ENCODE data around the gene C6orf52. TPM values are rescaled to one million over a fixed set of nuclear protein-coding genes. Genes with fewer than 3 reads are reported as not detected.
"Not testable (repeated sequence)": the region's sequence is repeated elsewhere in the genome, so short reads cannot be mapped to it uniquely, and the experiment has no call there.

Gene C6orf52
- total and polyA plus RNA-seq, 2 experiments from 2014 or later: 0.75 TPM; not detected in 1

DNA sequence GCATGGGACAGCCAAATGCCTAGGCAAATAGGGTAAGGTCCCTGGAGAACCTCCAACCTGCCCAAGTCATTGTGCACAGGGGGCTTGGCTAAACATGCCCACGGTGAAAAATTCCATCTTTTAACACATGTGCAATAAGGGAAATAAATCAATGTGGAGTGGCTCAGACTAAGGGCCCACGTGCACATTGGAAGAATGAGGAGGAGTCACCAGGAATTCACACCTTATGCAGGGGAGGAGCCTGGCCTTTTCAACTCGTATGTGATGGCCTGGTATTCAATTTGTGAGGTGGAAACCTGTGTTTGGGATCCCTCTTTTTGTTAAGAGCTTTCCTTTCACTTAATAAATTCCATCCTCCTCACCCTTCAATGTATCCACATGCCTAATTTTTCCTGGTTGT, 12.6 kb downstream of the C6orf52 start:
- H3K79me2 ChIP-seq (ENCODE audit: insufficient read depth): no peaks in the 10 kb centered on the region
- no peaks in the 10 kb centered on the region for H3F3A ChIP-seq (ENCODE audit: insufficient read depth)
- WGBS, 2 experiments (ENCODE audit: low coverage in 1 of 2, low lambda C conversion rate in 2 of 2, missing lambda C conversion rate in 2 of 2): 4 to 7% methylated on average over 3 of the region's 3 CpGs
- no peak overlapping the region for H3K4me3 ChIP-seq
- in situ Hi-C loops (cut with MboI): no loop called here
- H3K36me3 ChIP-seq (ENCODE audit: low read depth): no peaks in the 10 kb centered on the region
- no peak overlapping the region for H3K4me2 ChIP-seq (ENCODE audit: unreplicated experiment)
- no peaks in the 10 kb centered on the region for H3K4me1 ChIP-seq (ENCODE audit: insufficient read depth)
- no peaks in the 10 kb centered on the region for H3K27me3 ChIP-seq (replicated peaks; ENCODE audit: insufficient read depth)
- H3K9ac ChIP-seq: no peak overlapping the region
- no peaks in the 10 kb centered on the region for H3K9me3 ChIP-seq (ENCODE audit: low read depth)
- H3K27ac ChIP-seq: no peak overlapping the region
- no peaks in the 10 kb centered on the region for H3K9me2 ChIP-seq (ENCODE audit: insufficient read depth)
- no peak for DNase-seq
- no peak for TF ChIP-seq EZH2phosphoT487 (IDR thresholded peaks at IDR 0.05; ENCODE audit: insufficient read depth, low read depth)
- TF ChIP-seq EZH2 (IDR thresholded peaks at IDR 0.05; ENCODE audit: insufficient read depth, poor library complexity, severe bottlenecking): no peak
- no peak overlapping the region for H2AFZ ChIP-seq
- no peaks in the 10 kb centered on the region for H4K20me1 ChIP-seq (ENCODE audit: insufficient read depth)

DNA sequence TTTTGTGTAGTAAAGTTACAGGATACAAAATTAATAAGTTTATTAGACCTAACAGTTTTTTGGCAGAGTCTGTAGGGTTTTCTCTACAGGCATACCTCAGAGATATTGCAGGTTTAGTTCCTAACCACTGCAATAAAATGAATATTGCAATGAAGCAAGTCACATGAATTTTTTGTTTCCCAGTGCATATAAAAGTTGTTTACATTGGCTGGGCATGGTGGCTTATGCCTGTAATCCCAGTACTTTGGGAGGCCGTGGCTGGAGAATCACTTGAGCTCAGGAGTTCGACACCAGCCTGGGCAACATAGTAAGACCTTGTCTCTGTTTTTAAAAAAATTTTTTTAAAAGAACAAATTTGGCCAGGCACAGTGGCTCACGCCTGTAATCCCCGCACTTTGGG, 16.0 kb downstream of the C6orf52 start:
- Histone ChIP-seq H3K9me2 (ENCODE audit: insufficient read depth) (no peaks in the 10 kb centered on the region), H3K4me3 (no peak overlapping the region), H3K4me2 (ENCODE audit: unreplicated experiment) (no peak overlapping the region), H3K36me3 (ENCODE audit: low read depth) (no peaks in the 10 kb centered on the region), H3K9ac (no peak overlapping the region), H2AFZ (no peak overlapping the region), H3K27ac (no peak overlapping the region), H3K4me1 (ENCODE audit: insufficient read depth) (no peaks in the 10 kb centered on the region), H3K79me2 (ENCODE audit: insufficient read depth) (no peaks in the 10 kb centered on the region), H3K27me3 (replicated peaks; ENCODE audit: insufficient read depth) (no peaks in the 10 kb centered on the region), H3F3A (ENCODE audit: insufficient read depth) (no peaks in the 10 kb centered on the region), H3K9me3 (ENCODE audit: low read depth) (no peaks in the 10 kb centered on the region), H4K20me1 (ENCODE audit: insufficient read depth) (no peaks in the 10 kb centered on the region)
- TF ChIP-seq EZH2 (IDR thresholded peaks at IDR 0.05; ENCODE audit: insufficient read depth, poor library complexity, severe bottlenecking): no peak
- 48 to 54% methylated on average over 4 of the region's 4 CpGs for WGBS, 2 experiments (ENCODE audit: low coverage in 1 of 2, low lambda C conversion rate in 2 of 2, missing lambda C conversion rate in 2 of 2)
- no peak for DNase-seq
- in situ Hi-C loops (cut with MboI): no loop called here

DNA sequence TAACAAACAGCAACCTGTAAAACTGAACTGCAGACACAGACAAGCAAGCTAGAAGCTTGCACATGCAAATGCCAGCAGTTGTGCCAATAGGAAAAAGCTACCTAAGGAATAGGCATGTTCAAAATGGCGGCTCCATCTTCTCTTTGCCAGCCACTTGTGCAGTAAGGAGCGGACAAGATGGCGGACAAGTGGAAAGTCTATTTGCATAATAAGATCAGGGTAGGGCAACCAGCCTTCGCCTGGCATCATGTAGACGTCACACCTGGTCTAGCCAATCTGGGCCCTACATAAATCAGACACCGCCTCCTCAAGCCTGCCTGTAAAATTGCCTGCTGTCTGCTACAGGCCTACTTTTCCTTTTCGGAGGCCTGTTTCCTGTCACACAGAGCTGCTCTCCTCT, 18.0 kb downstream of the C6orf52 start:
- Histone ChIP-seq H3K9me3 (ENCODE audit: low read depth) (no peaks in the 10 kb centered on the region), H3F3A (ENCODE audit: insufficient read depth) (no peaks in the 10 kb centered on the region), H3K4me3 (no peak overlapping the region), H3K79me2 (ENCODE audit: insufficient read depth) (no peaks in the 10 kb centered on the region), H3K9me2 (ENCODE audit: insufficient read depth) (no peaks in the 10 kb centered on the region), H2AFZ (no peak overlapping the region), H3K4me2 (ENCODE audit: unreplicated experiment) (no peak overlapping the region), H3K4me1 (ENCODE audit: insufficient read depth) (no peaks in the 10 kb centered on the region), H3K27ac (no peak overlapping the region), H4K20me1 (ENCODE audit: insufficient read depth) (no peaks in the 10 kb centered on the region), H3K27me3 (replicated peaks; ENCODE audit: insufficient read depth) (no peaks in the 10 kb centered on the region), H3K36me3 (ENCODE audit: low read depth) (no peaks in the 10 kb centered on the region), H3K9ac (no peak overlapping the region)
- DNase-seq: no peak
- WGBS, 2 experiments (ENCODE audit: low coverage in 1 of 2, low lambda C conversion rate in 2 of 2, missing lambda C conversion rate in 2 of 2): 72 to 77% methylated on average over 7 of the region's 7 CpGs
- in situ Hi-C loops (cut with MboI): no loop called here
- TF ChIP-seq EZH2 (IDR thresholded peaks at IDR 0.05; ENCODE audit: insufficient read depth, poor library complexity, severe bottlenecking): no peak
- no peak for TF ChIP-seq EZH2phosphoT487 (IDR thresholded peaks at IDR 0.05; ENCODE audit: insufficient read depth, low read depth)

DNA sequence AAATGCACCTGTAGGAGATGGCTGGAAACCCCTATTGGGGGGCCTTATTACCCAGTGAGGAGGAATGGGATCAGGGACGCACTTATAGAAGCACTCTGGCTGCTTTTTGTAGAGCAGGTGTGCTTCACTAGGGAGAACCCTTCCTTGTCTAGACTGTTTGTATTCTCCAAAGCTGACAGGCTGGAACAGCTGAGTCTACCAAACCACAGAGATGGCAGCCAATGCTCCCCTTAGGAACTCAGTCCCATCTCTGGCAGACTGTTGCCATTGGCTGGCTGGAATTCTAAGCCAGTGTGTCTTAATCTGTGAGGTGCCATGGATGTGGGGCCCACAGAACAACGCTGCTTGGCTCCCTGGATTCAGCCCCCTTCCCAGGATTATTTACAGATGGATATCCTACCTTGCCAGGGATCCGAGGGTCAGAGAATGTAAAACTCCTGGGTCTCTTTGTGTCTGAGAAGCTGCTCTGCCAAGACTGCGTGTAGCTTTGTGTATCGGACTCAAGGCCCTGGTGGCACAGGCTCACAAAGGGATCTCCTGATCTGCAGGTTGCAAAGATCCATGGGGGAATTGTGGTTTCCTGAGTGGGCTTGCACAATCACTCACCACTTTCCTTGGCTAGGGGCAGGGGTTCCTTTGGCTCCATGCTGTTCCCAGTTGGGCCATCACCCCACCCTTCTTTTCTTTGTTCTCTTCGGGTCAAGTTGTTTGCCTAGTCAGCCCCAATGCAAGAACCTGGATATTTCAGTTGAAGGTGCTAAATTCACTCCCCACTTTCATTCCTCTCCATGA, 26.1 kb downstream of the C6orf52 start:
- in situ Hi-C loops (cut with MboI): no loop called here
- H3F3A ChIP-seq (ENCODE audit: insufficient read depth): no peaks in the 10 kb centered on the region
- no peaks in the 10 kb centered on the region for H3K36me3 ChIP-seq (ENCODE audit: low read depth)
- no peak for DNase-seq
- H4K20me1 ChIP-seq (ENCODE audit: insufficient read depth): no peaks in the 10 kb centered on the region
- H3K27ac ChIP-seq: no peak overlapping the region
- WGBS, 2 experiments (ENCODE audit: low coverage in 1 of 2, low lambda C conversion rate in 2 of 2, missing lambda C conversion rate in 2 of 2): 21 to 28% methylated on average over 6 of the region's 6 CpGs
- no peak overlapping the region for H3K4me3 ChIP-seq
- no peak overlapping the region for H3K9ac ChIP-seq
- H3K9me2 ChIP-seq (ENCODE audit: insufficient read depth): no peaks in the 10 kb centered on the region
- no peak overlapping the region for H3K4me2 ChIP-seq (ENCODE audit: unreplicated experiment)
- no peak for TF ChIP-seq EZH2phosphoT487 (IDR thresholded peaks at IDR 0.05; ENCODE audit: insufficient read depth, low read depth)
- no peak for TF ChIP-seq EZH2 (IDR thresholded peaks at IDR 0.05; ENCODE audit: insufficient read depth, poor library complexity, severe bottlenecking)
- H3K27me3 ChIP-seq (replicated peaks; ENCODE audit: insufficient read depth): no peaks in the 10 kb centered on the region
- H3K9me3 ChIP-seq (ENCODE audit: low read depth): no peaks in the 10 kb centered on the region
- H3K4me1 ChIP-seq (ENCODE audit: insufficient read depth): no peaks in the 10 kb centered on the region
- H2AFZ ChIP-seq: no peak overlapping the region
- no peaks in the 10 kb centered on the region for H3K79me2 ChIP-seq (ENCODE audit: insufficient read depth)

DNA sequence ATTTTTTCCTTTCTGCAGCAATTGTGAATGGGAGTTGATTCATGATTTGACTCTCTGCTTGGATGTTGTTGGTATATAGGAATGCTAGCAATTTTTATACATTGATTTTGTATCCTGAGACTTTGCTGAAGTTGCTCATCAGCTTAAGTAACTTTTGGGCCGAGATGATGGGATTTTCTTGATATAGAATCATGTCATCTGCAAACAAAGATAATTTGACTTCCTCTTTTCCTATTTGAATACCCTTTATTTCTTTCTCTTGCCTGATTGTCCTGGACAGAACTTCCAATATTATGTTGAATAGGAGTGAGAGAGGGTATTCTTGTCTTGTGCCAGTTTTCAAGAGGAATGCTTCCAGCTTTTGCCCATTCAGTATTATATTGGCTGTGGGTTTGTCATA, 28.8 kb downstream of the C6orf52 start:
- H4K20me1 ChIP-seq (ENCODE audit: insufficient read depth); H3K4me1 ChIP-seq (ENCODE audit: insufficient read depth); H3K9me2 ChIP-seq (ENCODE audit: insufficient read depth); H3K9ac ChIP-seq; H3K4me2 ChIP-seq (ENCODE audit: unreplicated experiment); H3K27ac ChIP-seq; H3K27me3 ChIP-seq (replicated peaks; ENCODE audit: insufficient read depth); H3K79me2 ChIP-seq (ENCODE audit: insufficient read depth); H2AFZ ChIP-seq; in situ Hi-C loops (cut with MboI); H3K9me3 ChIP-seq (ENCODE audit: low read depth); H3K36me3 ChIP-seq (ENCODE audit: low read depth); H3F3A ChIP-seq (ENCODE audit: insufficient read depth); H3K4me3 ChIP-seq; DNase-seq: not testable (repeated sequence)
- 0 to 3% methylated on average over 1 of the region's 1 CpG for WGBS, 2 experiments (ENCODE audit: low coverage in 1 of 2, low lambda C conversion rate in 2 of 2, missing lambda C conversion rate in 2 of 2)
